Natural killer cell treated with Interleukin-12 subunit alpha and Interleukin-12 subunit beta and Interleukin-15 and Interleukin-18, amount 100 ng/mL, for 72 hours (primary cell): ENCODE results near the gene ZBTB20. TPM values are rescaled to one million over a fixed set of nuclear protein-coding genes. Genes with fewer than 3 reads are reported as not detected.
"Not testable (repeated sequence)": the region's sequence is repeated elsewhere in the genome, so short reads cannot be mapped to it uniquely, and the experiment has no call there.

Experiments used
- ATAC-seq, 2 donors: fragments of 150-1000 bp; cut with Tn5 transposase in 1 of 2; sonication (Bioruptor Pico), chemical (Tn5 transposase) in 1 of 2; 2 replicates each; pipeline ENCODE4 v1.10.0; 2021
- DNase-seq: peaks from one replicate; pipeline ENCODE4 v3.0.0; 2022; ENCODE audit warnings: low spot score
- H3K27ac Mint-ChIP-seq, 2 donors: 1 replicate in 1 of 2; 2 replicates in 1 of 2; pipeline ENCODE4 v1.8.0; 2022; ENCODE audit warnings: mixed read lengths in 2 of 2, mild to moderate bottlenecking in 1 of 2, moderate library complexity in 1 of 2
- H3K27me3 Mint-ChIP-seq, 2 donors: 1 replicate in 1 of 2; 2 replicates in 1 of 2; pipeline ENCODE4 v1.8.0; 2022; ENCODE audit warnings: mixed read lengths in 2 of 2
- H3K36me3 Mint-ChIP-seq: one replicate; pipeline ENCODE4 v1.8.0; 2022; ENCODE audit warnings: mixed read lengths
- H3K4me1 Mint-ChIP-seq, 2 donors: 1 replicate in 1 of 2; 2 replicates in 1 of 2; pipeline ENCODE4 v1.8.0; 2022; ENCODE audit warnings: low read depth in 2 of 2, mixed read lengths in 2 of 2, mild to moderate bottlenecking in 1 of 2
- H3K4me3 Mint-ChIP-seq: one replicate; pipeline ENCODE4 v1.8.0; 2022; ENCODE audit warnings: mixed read lengths
- H3K9me3 Mint-ChIP-seq: 2 replicates; pipeline ENCODE4 v1.8.0; 2022; ENCODE audit warnings: mixed read lengths
- total RNA-seq, 2 donors: library from RNA; stranded (reverse); gene quantifications; one replicate each; pipeline ENCODE4 v1.2.3, GENCODE V29; 2022

ZBTB20 gene
- total RNA-seq, 2 donors from 2014 or later: 8.7 to 14.2 TPM

- Mint-ChIP-seq H3K9me3 (no peaks in the 10 kb centered on the region), H3K27ac (no peak overlapping the region), H3K36me3 (no peaks in the 10 kb centered on the region), H3K4me1 (peaks cover 0 to 4% of the 10 kb centered on the region in 2 donors), H3K27me3 (no peaks in the 10 kb centered on the region), H3K4me3 (no peak overlapping the region)
- no peak for DNase-seq
- no peak for ATAC-seq
Measured at GRCh38 chr3:114700637-114701234, 446.4 kb downstream of the ZBTB20 start.

- H3K4me1 Mint-ChIP-seq: peaks cover 0 to 4% of the 10 kb centered on the region in 2 donors
- DNase-seq: no peak
- ATAC-seq: no peak
- no peak overlapping the region for H3K27ac Mint-ChIP-seq
- no peaks in the 10 kb centered on the region for H3K36me3 Mint-ChIP-seq
- no peak overlapping the region for H3K4me3 Mint-ChIP-seq
- no peaks in the 10 kb centered on the region for H3K9me3 Mint-ChIP-seq
- no peaks in the 10 kb centered on the region for H3K27me3 Mint-ChIP-seq
Measured at GRCh38 chr3:114698146-114699105, 448.7 kb downstream of the ZBTB20 start.

- no peaks in the 10 kb centered on the region for H3K36me3 Mint-ChIP-seq
- no peak overlapping the region for H3K27ac Mint-ChIP-seq
- peaks cover 0 to 4% of the 10 kb centered on the region in 2 donors for H3K4me1 Mint-ChIP-seq
- H3K4me3 Mint-ChIP-seq: no peak overlapping the region
- no peaks in the 10 kb centered on the region for H3K9me3 Mint-ChIP-seq
- DNase-seq (no peak), ATAC-seq (no peak)
- H3K27me3 Mint-ChIP-seq: no peaks in the 10 kb centered on the region
Measured at GRCh38 chr3:114697401-114697800, 449.7 kb downstream of the ZBTB20 start.

GRCh38 chr3:114694251-114694650 is 452.8 kb downstream of the ZBTB20 start:
- Mint-ChIP-seq H3K9me3 (no peaks in the 10 kb centered on the region), H3K27ac (no peak overlapping the region), H3K4me1 (peaks cover 0 to 9% of the 10 kb centered on the region in 2 donors), H3K36me3 (no peaks in the 10 kb centered on the region), H3K27me3 (no peaks in the 10 kb centered on the region), H3K4me3 (no peak overlapping the region)
- no peak for ATAC-seq
- DNase-seq: no peak

- Mint-ChIP-seq H3K9me3 (no peaks in the 10 kb centered on the region), H3K4me1 (peaks cover under 1 to 11% of the 10 kb centered on the region in 2 donors), H3K4me3 (no peak overlapping the region), H3K36me3 (no peaks in the 10 kb centered on the region), H3K27me3 (no peaks in the 10 kb centered on the region), H3K27ac (no peak overlapping the region)
- ATAC-seq: no peak
- no peak for DNase-seq
Measured at GRCh38 chr3:114691871-114692270, 455.2 kb downstream of the ZBTB20 start.

- no peaks in the 10 kb centered on the region for H3K9me3 Mint-ChIP-seq
- H3K36me3 Mint-ChIP-seq: no peaks in the 10 kb centered on the region
- DNase-seq: no peak
- H3K4me3 Mint-ChIP-seq: no peak overlapping the region
- no peak for ATAC-seq
- H3K27me3 Mint-ChIP-seq: no peaks in the 10 kb centered on the region
- H3K27ac Mint-ChIP-seq: no peak overlapping the region
- peaks cover 6 to 12% of the 10 kb centered on the region in 2 donors for H3K4me1 Mint-ChIP-seq
Measured at GRCh38 chr3:114690911-114691310, 456.2 kb downstream of the ZBTB20 start.

- H3K27me3 Mint-ChIP-seq: no peaks in the 10 kb centered on the region
- ATAC-seq (no peak), DNase-seq (no peak)
- no peak overlapping the region for H3K4me3 Mint-ChIP-seq
- H3K27ac Mint-ChIP-seq: no peak overlapping the region
- H3K36me3 Mint-ChIP-seq: no peaks in the 10 kb centered on the region
- no peaks in the 10 kb centered on the region for H3K9me3 Mint-ChIP-seq
- peaks cover 6 to 12% of the 10 kb centered on the region in 2 donors for H3K4me1 Mint-ChIP-seq
Measured at GRCh38 chr3:114687151-114687550, 459.9 kb downstream of the ZBTB20 start.

- no peak for DNase-seq
- H3K27ac Mint-ChIP-seq: no peak overlapping the region
- peaks cover 6 to 8% of the 10 kb centered on the region in 2 donors for H3K4me1 Mint-ChIP-seq
- no peaks in the 10 kb centered on the region for H3K27me3 Mint-ChIP-seq
- H3K36me3 Mint-ChIP-seq: no peaks in the 10 kb centered on the region
- ATAC-seq: no peak
- H3K4me3 Mint-ChIP-seq: no peak overlapping the region
- H3K9me3 Mint-ChIP-seq: no peaks in the 10 kb centered on the region
Measured at GRCh38 chr3:114686621-114687020, 460.5 kb downstream of the ZBTB20 start.

GRCh38 chr3:114685161-114685560 is 461.9 kb downstream of the ZBTB20 start:
- Mint-ChIP-seq H3K27me3 (no peaks in the 10 kb centered on the region), H3K9me3 (no peaks in the 10 kb centered on the region), H3K4me3 (no peak overlapping the region), H3K4me1 (peaks cover 6 to 8% of the 10 kb centered on the region in 2 donors), H3K36me3 (no peaks in the 10 kb centered on the region), H3K27ac (no peak overlapping the region)
- ATAC-seq (no peak), DNase-seq (no peak)

GRCh38 chr3:114680299-114680698 is 466.8 kb downstream of the ZBTB20 start:
- Mint-ChIP-seq H3K36me3 (no peaks in the 10 kb centered on the region), H3K4me3 (no peak overlapping the region), H3K9me3 (no peaks in the 10 kb centered on the region), H3K27me3 (no peaks in the 10 kb centered on the region), H3K4me1 (no peaks in the 10 kb centered on the region), H3K27ac (no peak overlapping the region)
- no peak for ATAC-seq
- no peak for DNase-seq

- ATAC-seq, H3K27ac Mint-ChIP-seq, H3K4me1 Mint-ChIP-seq, H3K36me3 Mint-ChIP-seq, H3K27me3 Mint-ChIP-seq, H3K9me3 Mint-ChIP-seq, H3K4me3 Mint-ChIP-seq, DNase-seq: not testable (repeated sequence)
Measured at GRCh38 chr3:114679773-114680172, 467.3 kb downstream of the ZBTB20 start.

GRCh38 chr3:114675104-114675503 is 472.0 kb downstream of the ZBTB20 start:
- H3K27me3 Mint-ChIP-seq: no peaks in the 10 kb centered on the region
- ATAC-seq (no peak), DNase-seq (no peak)
- no peak overlapping the region for H3K4me3 Mint-ChIP-seq
- no peaks in the 10 kb centered on the region for H3K9me3 Mint-ChIP-seq
- H3K4me1 Mint-ChIP-seq: peaks cover 0 to 5% of the 10 kb centered on the region in 2 donors
- no peaks in the 10 kb centered on the region for H3K36me3 Mint-ChIP-seq
- H3K27ac Mint-ChIP-seq: no peak overlapping the region

GRCh38 chr3:114674036-114674435 is 473.1 kb downstream of the ZBTB20 start:
- no peaks in the 10 kb centered on the region for H3K9me3 Mint-ChIP-seq
- no peak overlapping the region for H3K4me3 Mint-ChIP-seq
- no peak overlapping the region for H3K27ac Mint-ChIP-seq
- DNase-seq: no peak
- no peak for ATAC-seq
- H3K27me3 Mint-ChIP-seq: no peaks in the 10 kb centered on the region
- peaks cover 0 to 5% of the 10 kb centered on the region in 2 donors for H3K4me1 Mint-ChIP-seq
- H3K36me3 Mint-ChIP-seq: no peaks in the 10 kb centered on the region

- no peak for DNase-seq
- Mint-ChIP-seq H3K27ac (no peak overlapping the region), H3K4me3 (no peak overlapping the region), H3K27me3 (no peaks in the 10 kb centered on the region), H3K4me1 (peaks cover 0 to 5% of the 10 kb centered on the region in 2 donors), H3K9me3 (no peaks in the 10 kb centered on the region), H3K36me3 (no peaks in the 10 kb centered on the region)
- ATAC-seq: no peak
Measured at GRCh38 chr3:114673481-114673880, 473.6 kb downstream of the ZBTB20 start.
